Measurements from ENCODE around the gene CKAP4.
A peak's percentile ranks its signal among the peaks of the same experiment; 100 is the strongest.

The CKAP4 gene

GRCh38 chr12:106274575-106275121, 26.8 kb upstream of the CKAP4 start:
- DNase-seq (ENCODE audit: low spot score) = no peak

- DNase-seq (ENCODE audit: low spot score) = no peak
Observed at GRCh38 chr12:106274012-106274411, 26.2 kb upstream of the CKAP4 start.

GRCh38 chr12:106273491-106273890, 25.7 kb upstream of the CKAP4 start:
- DNase-seq (ENCODE audit: low spot score) = no peak

GRCh38 chr12:106271575-106272505, 24.0 kb upstream of the CKAP4 start:
- DNase-seq (ENCODE audit: low spot score) = no peak

GRCh38 chr12:106269150-106269771, 21.4 kb upstream of the CKAP4 start:
- DNase-seq (ENCODE audit: low spot score) = no peak

GRCh38 chr12:106267535-106267934, 19.7 kb upstream of the CKAP4 start:
- DNase-seq (ENCODE audit: low spot score) = no peak

GRCh38 chr12:106265116-106265515, 17.3 kb upstream of the CKAP4 start:
- DNase-seq (ENCODE audit: low spot score) = no peak

- DNase-seq (ENCODE audit: low spot score) = no peak
Observed at GRCh38 chr12:106258935-106259334, 11.1 kb upstream of the CKAP4 start.

- no peak for DNase-seq (ENCODE audit: low spot score)
Observed at GRCh38 chr12:106258226-106258625, 10.4 kb upstream of the CKAP4 start.

GRCh38 chr12:106256524-106256923, 8.7 kb upstream of the CKAP4 start:
- no peak for DNase-seq (ENCODE audit: low spot score)

GRCh38 chr12:106255952-106256351, 8.1 kb upstream of the CKAP4 start:
- DNase-seq (ENCODE audit: low spot score) = no peak

GRCh38 chr12:106255493-106255892, 7.7 kb upstream of the CKAP4 start:
- no peak for DNase-seq (ENCODE audit: low spot score)

GRCh38 chr12:106254724-106255123, 6.9 kb upstream of the CKAP4 start:
- DNase-seq (ENCODE audit: low spot score) = no peak

GRCh38 chr12:106251631-106252455, 4.0 kb upstream of the CKAP4 start:
- no peak for DNase-seq (ENCODE audit: low spot score)

GRCh38 chr12:106249411-106250135, 1.8 kb upstream of the CKAP4 start:
- DNase-seq (ENCODE audit: low spot score) = no peak

- DNase-seq (ENCODE audit: low spot score) = no peak
Observed at GRCh38 chr12:106248846-106249371, 1.1 kb upstream of the CKAP4 start.

- DNase-seq (ENCODE audit: low spot score) = peak; percentile 49
Observed at GRCh38 chr12:106248312-106248845, 559 bp upstream of the CKAP4 start.

- peak; percentile 56 for DNase-seq (ENCODE audit: low spot score)
Observed at GRCh38 chr12:106246891-106247673, 738 bp downstream of the CKAP4 start.

- DNase-seq (ENCODE audit: low spot score) = no peak
Observed at GRCh38 chr12:106245767-106246166, 2.1 kb downstream of the CKAP4 start.

- DNase-seq (ENCODE audit: low spot score) = no peak
Observed at GRCh38 chr12:106243620-106244019, 4.2 kb downstream of the CKAP4 start.
